ENCODE results near the gene PLXNB3.

DNA sequence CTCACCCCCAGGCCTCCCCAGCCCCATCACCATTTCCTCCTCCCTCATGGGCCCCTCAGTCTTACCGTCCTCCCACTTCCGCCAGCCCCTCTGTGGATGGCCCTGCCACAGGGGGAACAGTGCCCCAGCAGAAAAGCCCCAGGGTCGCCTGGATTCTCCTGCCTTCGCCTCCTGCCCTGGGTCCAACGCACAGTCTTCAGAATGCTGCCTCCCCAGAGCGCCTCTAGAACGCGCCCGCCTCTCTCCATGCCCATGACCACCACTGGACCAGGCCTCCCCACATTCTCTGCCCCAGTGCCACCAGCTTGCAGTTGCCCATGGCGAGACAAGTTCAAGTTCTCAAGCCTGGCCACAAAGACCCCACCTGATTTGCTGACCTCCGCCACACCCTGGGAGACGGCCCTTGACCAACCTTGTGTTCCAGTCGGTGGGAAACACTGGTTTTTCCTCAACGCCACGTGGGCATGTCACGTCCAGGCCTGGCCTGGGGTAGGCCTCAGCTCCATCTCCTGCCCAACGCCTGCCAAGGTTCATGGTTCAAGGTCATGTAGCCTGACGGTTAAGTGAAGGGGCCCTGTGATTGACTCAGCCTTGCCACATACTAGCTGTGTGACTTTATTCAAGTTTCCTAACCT, 634 bp upstream of the PLXNB3 start:
- TF ChIP-seq RARB (CRISPR knock-in tag; IDR thresholded peaks at IDR 0.05) (no peak), OSR1 (CRISPR knock-in tag; IDR thresholded peaks at IDR 0.05) (no peak), TCF4 (CRISPR knock-in tag; IDR thresholded peaks at IDR 0.05; ENCODE audit: borderline replicate concordance) (no peak), ZC3H10 (CRISPR knock-in tag; IDR thresholded peaks at IDR 0.05) (no peak), TOX (CRISPR knock-in tag; IDR thresholded peaks at IDR 0.05; ENCODE audit: borderline replicate concordance) (no peak), GLIS3 (CRISPR knock-in tag; IDR thresholded peaks at IDR 0.05) (no peak), ESRRG (CRISPR knock-in tag; IDR thresholded peaks at IDR 0.05) (no peak), ISL1 (CRISPR knock-in tag; IDR thresholded peaks at IDR 0.05) (no peak), ZFP30 (CRISPR knock-in tag; IDR thresholded peaks at IDR 0.05) (no peak)
- TF ChIP-seq, protein P1, sequence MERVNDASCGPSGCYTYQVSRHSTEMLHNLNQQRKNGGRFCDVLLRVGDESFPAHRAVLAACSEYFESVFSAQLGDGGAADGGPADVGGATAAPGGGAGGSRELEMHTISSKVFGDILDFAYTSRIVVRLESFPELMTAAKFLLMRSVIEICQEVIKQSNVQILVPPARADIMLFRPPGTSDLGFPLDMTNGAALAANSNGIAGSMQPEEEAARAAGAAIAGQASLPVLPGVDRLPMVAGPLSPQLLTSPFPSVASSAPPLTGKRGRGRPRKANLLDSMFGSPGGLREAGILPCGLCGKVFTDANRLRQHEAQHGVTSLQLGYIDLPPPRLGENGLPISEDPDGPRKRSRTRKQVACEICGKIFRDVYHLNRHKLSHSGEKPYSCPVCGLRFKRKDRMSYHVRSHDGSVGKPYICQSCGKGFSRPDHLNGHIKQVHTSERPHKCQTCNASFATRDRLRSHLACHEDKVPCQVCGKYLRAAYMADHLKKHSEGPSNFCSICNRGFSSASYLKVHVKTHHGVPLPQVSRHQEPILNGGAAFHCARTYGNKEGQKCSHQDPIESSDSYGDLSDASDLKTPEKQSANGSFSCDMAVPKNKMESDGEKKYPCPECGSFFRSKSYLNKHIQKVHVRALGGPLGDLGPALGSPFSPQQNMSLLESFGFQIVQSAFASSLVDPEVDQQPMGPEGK (CRISPR knock-in tag; IDR thresholded peaks at IDR 0.05; ENCODE audit: borderline replicate concordance), result no peak
- TF ChIP-seq, protein P2, sequence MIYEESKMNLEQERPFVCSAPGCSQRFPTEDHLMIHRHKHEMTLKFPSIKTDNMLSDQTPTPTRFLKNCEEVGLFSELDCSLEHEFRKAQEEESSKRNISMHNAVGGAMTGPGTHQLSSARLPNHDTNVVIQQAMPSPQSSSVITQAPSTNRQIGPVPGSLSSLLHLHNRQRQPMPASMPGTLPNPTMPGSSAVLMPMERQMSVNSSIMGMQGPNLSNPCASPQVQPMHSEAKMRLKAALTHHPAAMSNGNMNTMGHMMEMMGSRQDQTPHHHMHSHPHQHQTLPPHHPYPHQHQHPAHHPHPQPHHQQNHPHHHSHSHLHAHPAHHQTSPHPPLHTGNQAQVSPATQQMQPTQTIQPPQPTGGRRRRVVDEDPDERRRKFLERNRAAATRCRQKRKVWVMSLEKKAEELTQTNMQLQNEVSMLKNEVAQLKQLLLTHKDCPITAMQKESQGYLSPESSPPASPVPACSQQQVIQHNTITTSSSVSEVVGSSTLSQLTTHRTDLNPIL (CRISPR knock-in tag; IDR thresholded peaks at IDR 0.05; ENCODE audit: low read depth), result no peak
